ENCODE results near the gene PRRT1B.
"Not testable (repeated sequence)": the region's sequence is repeated elsewhere in the genome, so short reads cannot be mapped to it uniquely, and the experiment has no call there.

The PRRT1B gene

DNA sequence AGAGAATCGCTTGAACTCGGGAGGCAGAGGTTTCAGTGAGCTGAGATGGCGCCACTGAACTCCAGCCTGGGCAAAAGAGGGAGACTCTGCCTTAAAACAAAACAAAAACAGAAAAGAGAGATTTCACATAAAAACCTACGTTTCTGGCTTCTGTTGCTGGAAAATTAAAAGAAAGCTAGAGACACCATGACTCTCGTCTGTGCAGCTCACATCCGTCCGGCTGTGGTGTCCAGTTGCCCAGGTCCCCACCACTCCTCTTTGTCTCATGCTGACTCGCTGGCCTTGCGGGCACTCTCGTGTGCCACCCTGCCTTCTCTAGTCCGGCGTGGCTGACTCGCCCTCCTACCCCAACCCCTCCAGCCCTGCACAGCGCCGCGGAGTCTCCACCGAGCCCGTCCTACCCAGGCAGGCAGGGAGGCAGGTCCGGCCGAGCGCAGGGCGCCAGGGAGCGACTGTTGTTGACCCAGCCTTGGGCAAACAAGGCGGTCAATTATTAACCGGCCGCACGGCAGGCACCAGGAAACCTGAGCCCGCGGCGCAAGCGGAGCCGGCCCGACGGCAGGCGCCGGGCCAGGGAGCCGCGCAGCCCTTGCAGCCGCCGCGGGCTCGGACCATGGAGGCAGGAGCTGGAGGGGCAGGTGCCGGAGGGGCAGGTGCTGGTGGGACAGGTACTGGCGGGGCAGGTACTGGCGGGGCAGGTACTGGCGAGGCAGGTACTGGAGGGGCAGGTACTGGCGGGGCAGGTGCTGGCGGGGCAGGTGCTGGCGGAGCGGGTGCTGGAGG lies at the start of gene PRRT1B:
Gene PRRT1B, plus strand, starts transcription at position 521 of the 783 bp plus-strand sequence. Its CDS starts 93 bp downstream, at position 614.
- no peak for DNase-seq

DNA sequence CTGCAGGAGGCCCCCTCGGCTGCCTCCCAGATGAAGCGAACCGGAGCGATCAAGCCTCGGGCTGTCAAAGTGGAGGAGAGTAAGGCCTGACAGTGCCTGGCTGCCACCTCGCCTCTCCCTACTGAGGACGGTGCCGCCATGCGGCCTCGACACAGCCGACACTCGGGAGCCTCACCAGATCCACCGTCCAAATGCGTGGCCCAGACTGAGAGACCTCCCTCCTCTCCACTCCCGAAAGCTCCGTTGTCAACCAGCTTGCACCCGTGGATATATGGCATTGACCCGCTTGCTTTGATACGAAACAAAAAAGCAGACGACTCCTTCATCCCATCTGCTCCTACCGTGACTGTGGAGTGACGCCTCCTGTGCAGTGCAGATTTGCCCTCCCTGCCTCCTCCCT lies 49.5 kb upstream of the PRRT1B start:
- no peak for DNase-seq

DNA sequence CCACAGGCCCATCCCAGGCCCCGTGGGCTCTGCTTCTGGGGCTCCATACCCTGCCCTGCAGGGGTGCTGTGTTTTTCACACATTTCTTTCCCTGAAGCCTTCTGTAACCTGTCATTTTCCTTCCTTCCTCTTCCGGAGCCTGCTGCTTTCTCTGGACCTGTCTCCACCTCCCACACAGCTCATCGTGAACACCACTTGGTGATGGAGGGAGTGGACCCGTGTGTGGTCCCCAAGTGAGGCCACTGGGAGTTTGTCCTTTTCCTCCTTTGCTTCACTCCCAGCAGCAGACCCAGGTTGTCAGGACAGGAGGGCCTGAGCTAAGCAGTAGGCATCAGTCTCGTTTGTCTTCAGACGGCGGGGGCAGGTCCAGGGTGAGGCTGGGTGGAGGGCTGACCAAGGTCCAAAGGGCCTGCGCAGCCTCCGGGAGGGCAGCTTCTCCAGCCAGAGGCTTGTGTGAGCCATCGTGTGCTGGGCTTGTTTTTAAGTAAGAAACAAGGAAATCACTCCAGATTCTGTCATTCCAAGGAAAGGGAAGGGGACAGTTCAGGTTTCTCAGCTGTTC lies 48.4 kb upstream of the PRRT1B start:
- DNase-seq: no peak

GRCh38 chr9:131499254-131499767 lies 46.0 kb upstream of the PRRT1B start:
- no peak for DNase-seq

GRCh38 chr9:131500377-131500776 lies 44.9 kb upstream of the PRRT1B start:
- no peak for DNase-seq

DNA sequence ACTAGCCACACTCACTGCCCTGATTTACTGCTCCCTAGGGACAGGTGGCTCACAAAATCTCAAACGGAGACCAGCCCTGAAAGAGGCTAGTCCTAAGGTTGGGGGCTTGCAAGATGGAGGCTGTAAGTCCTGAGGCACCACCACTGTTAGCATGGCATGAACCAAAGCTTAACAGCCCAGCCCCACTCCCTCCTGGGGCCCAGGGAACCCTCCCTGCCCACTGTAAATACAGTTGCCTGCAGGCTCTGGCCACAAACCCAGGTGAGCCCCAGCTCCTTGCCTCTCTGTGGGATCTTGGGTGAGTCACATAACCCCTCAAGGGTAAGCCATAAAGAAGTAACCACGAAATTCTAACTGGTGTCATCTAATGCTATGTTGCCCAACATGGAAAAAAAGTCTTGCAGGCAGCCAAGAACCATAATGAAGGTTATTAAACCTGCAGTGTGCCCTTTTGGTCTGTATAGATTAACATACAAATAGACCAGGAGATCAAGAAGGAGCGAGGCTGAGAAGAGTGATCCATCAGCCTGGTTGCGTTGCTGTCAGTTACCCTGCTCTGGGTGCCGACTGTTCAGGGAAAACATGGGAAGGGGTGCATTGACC lies 44.3 kb upstream of the PRRT1B start:
- no peak for DNase-seq

- DNase-seq: peak; percentile 34 to 51
These were observed 42.3 kb upstream of the PRRT1B start, which contains the start of gene POMT1 for GRCh38 chr9:131502781-131503625. Gene POMT1 (plus strand): TSS chr9:131502918. CDS start chr9:131504219, 1,301 bp downstream.

- DNase-seq: peak in 1 of 2 experiments; percentile 14
These were observed 41.5 kb upstream of the PRRT1B start for GRCh38 chr9:131503626-131504465.

- DNase-seq: no peak
These were observed 40.3 kb upstream of the PRRT1B start for GRCh38 chr9:131505012-131505411.

DNA sequence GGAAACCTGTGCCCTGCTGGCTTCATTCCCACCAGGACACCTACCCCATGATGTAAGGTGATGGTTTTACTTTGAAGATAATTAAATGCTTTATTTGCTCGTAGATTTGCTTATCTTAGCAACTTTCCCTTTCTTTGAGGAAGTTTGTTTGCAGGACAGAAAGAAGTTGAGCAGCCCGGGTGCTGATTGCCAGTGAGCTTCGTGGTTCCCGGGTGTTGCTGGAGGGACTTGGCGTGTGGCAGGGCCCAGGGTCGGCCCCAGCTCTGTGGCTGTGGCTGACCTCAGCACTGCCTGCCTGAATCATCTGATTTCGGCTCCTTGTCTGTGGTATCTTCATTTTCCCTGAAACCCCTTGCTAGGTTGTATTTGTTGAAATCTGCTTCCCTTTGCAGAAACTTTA lies 33.9 kb upstream of the PRRT1B start:
- DNase-seq: no peak

DNA sequence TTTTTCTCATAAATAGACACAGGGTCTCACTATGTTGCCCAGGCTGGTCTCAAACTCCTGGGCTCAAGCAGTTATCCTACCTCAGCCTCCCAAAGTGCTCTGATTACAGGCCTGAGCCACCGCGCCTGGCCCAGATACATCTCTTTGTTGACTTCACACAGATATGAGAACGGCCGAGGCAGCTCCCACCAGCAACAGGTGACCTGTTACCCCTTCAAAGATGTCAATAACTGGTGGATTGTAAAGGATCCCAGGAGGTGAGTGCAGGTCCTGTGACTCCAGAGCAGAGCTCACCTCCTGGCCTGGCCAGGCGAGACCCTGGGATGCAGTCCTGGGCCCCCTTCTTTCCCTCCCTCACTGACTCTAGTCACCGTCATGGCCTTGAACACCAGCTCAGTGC lies 33.4 kb upstream of the PRRT1B start:
- no peak for DNase-seq

DNA sequence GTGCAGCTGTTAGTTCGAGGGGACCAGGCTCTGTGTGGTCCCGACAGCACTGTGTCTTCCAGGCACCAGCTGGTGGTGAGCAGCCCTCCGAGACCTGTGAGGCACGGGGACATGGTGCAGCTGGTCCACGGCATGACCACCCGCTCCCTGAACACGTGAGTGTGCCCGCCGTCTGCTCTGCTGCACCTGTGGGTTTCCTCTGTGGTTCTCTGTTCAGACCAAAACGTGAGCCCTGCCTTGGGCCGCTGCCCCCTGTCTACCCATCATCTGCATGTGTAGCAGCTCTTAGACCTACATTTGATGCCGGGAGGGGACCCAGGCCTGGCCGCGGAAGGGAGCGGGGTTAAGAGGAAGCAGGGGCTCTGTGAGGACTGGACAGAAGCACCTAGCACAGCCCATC lies 32.1 kb upstream of the PRRT1B start:
- DNase-seq: no peak

GRCh38 chr9:131515559-131516031 lies 29.7 kb upstream of the PRRT1B start:
- not testable (repeated sequence) for DNase-seq

- DNase-seq: no peak
These were observed 29.2 kb upstream of the PRRT1B start for GRCh38 chr9:131516100-131516499.

DNA sequence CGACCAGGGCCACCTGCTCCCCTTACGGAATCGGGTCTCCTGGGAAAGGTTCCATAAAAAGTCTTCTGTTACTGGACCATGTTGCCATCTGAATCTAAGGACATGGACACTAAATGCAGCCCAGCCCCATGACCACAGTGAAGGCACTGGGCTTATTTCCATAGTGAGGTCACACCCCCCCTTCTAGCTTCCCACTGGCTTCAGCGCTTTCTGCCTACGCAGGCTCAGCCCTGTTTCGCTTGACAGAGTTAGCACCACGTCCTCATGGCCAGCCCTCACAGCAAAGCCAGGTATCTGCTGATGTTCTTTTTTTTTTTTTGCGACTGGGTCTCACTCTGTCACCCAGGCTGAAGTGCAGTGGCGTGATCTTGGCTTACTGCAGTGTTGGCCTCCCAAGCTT lies 28.4 kb upstream of the PRRT1B start:
- DNase-seq: no peak

DNA sequence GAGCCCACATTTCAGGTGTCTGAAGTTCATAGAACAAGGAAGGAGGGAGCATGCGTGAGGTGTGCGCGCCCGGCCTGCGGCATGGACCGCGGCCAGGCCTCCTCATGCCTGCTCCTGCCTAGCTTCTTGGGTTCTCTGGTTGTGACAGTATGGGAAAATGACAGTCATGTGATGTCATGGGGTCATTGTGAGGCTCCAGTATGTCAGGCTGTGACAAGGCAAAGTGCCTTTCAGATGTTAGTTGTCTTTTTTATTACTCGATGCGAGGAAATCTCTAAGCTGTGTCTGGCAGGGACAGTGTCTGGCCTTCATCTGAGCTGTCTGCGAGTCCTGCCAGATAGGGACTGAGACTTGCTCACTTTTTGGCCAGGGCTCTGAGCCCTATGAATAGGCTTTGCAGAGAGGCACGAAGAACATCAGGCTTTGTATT lies 27.5 kb upstream of the PRRT1B start:
- no peak for DNase-seq

DNA sequence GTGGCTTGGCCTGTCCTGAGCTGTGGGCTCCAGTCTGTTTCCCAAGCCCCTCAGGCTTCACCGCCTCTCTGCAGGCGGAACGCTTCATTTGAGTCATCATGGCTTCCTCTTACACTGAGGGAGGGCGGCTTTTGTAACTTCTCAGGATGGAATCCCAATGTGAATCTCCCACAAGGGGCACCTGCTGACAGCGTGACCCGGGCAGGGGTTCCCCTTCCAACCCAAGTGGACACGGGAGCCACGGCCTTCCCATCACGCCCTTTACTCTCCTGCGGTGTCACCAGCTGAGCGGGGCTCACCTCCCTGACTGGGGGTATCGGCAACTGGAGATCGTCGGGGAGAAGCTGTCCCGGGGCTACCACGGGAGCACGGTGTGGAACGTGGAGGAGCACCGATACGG lies 26.8 kb upstream of the PRRT1B start:
- no peak for DNase-seq

- no peak for DNase-seq
These were observed 24.8 kb upstream of the PRRT1B start for GRCh38 chr9:131520503-131520902.

DNA sequence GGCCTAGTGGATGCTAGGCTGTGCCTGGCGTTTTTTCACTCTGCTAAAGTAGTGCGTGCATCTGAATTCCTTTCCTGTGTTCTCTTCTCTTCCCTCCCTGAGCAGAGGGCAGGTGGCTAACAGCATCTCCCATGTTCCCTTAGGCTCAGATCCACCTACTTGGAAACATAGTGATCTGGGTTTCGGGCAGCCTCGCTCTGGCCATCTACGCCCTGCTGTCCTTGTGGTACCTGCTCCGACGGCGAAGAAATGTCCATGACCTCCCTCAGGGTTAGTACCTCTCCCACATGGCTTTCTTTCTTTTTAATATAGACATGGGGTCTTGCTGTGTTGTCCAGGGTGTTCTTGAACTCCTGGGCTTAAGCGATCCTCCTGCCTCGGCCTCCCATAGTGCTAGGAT lies 24.1 kb upstream of the PRRT1B start:
- no peak for DNase-seq

DNA sequence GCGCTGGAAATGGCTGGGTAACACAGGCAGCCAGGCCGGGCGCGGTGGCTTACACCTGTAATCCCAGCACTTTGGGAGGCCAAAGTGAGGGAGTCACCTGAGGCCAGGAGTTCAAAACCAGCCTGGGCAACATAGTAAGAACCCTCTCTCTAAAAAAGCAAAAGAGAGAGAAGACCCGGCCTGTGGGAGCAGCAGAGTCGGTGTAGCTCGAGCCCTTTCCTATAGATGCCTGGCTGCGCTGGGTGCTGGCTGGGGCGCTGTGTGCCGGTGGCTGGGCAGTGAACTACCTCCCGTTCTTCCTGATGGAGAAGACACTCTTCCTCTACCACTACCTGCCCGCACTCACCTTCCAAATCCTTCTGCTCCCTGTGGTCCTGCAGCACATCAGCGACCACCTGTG lies 23.5 kb upstream of the PRRT1B start:
- no peak for DNase-seq

- DNase-seq: no peak
These were observed 22.9 kb upstream of the PRRT1B start for GRCh38 chr9:131522257-131523085.
